ENCODE data around the gene GFRA1. TPM values are rescaled to one million over a fixed set of nuclear protein-coding genes. Genes with fewer than 3 reads are reported as not detected.

The GFRA1 gene
- 0.59 TPM for total RNA-seq
- long read RNA-seq, partial matches to known transcripts = 0 of 1 reads
- long read RNA-seq, other reads (novel, unspliced or antisense) = 1 of 1 reads

GRCh38 chr10:116272440-116273283, at the start of gene GFRA1:
Gene GFRA1, minus strand, starts transcription at chr10:116273206. Its CDS starts 1,177 bp downstream, at chr10:116272029.
- DNase-seq (ENCODE audit: low spot score) = no peak
- intact Hi-C loops (cut with DNase I) = no loop called here

- intact Hi-C loops (cut with DNase I) = no loop called here
- no peak for DNase-seq (ENCODE audit: low spot score)
Observed at GRCh38 chr10:116316503-116316902, 43.5 kb upstream of the GFRA1 start.

GRCh38 chr10:116312548-116312947, 39.5 kb upstream of the GFRA1 start:
- intact Hi-C loops (cut with DNase I) = no loop called here
- no peak for DNase-seq (ENCODE audit: low spot score)

GRCh38 chr10:116311706-116312490, 38.9 kb upstream of the GFRA1 start:
- DNase-seq (ENCODE audit: low spot score) = no peak
- intact Hi-C loops (cut with DNase I) = no loop called here

GRCh38 chr10:116311016-116311415, 38.0 kb upstream of the GFRA1 start:
- intact Hi-C loops (cut with DNase I) = no loop called here
- no peak for DNase-seq (ENCODE audit: low spot score)

GRCh38 chr10:116307455-116307854, 34.4 kb upstream of the GFRA1 start:
- no peak for DNase-seq (ENCODE audit: low spot score)
- intact Hi-C loops (cut with DNase I) = no loop called here

- DNase-seq (ENCODE audit: low spot score) = no peak
- intact Hi-C loops (cut with DNase I) = no loop called here
Observed at GRCh38 chr10:116306847-116307246, 33.8 kb upstream of the GFRA1 start.

GRCh38 chr10:116304923-116305322, 31.9 kb upstream of the GFRA1 start:
- intact Hi-C loops (cut with DNase I) = no loop called here
- DNase-seq (ENCODE audit: low spot score) = no peak

GRCh38 chr10:116300542-116300941, 27.5 kb upstream of the GFRA1 start:
- DNase-seq (ENCODE audit: low spot score) = no peak
- intact Hi-C loops (cut with DNase I) = no loop called here

- no peak for DNase-seq (ENCODE audit: low spot score)
- intact Hi-C loops (cut with DNase I) = no loop called here
Observed at GRCh38 chr10:116298586-116298985, 25.6 kb upstream of the GFRA1 start.

- DNase-seq (ENCODE audit: low spot score) = no peak
- intact Hi-C loops (cut with DNase I) = no loop called here
Observed at GRCh38 chr10:116296291-116296721, 23.3 kb upstream of the GFRA1 start.

GRCh38 chr10:116292493-116292892, 19.5 kb upstream of the GFRA1 start:
- intact Hi-C loops (cut with DNase I) = no loop called here
- no peak for DNase-seq (ENCODE audit: low spot score)

GRCh38 chr10:116289652-116290051, 16.6 kb upstream of the GFRA1 start:
- DNase-seq (ENCODE audit: low spot score) = no peak
- intact Hi-C loops (cut with DNase I) = loop anchor here (10.0 kb wide), 1 partner anchor 575 kb away; no protein-coding TSS in a partner anchor

GRCh38 chr10:116287906-116288501, 15.0 kb upstream of the GFRA1 start:
- DNase-seq (ENCODE audit: low spot score) = no peak
- intact Hi-C loops (cut with DNase I) = loop anchor here (10.0 kb wide), 1 partner anchor 573 kb away; no protein-coding TSS in a partner anchor

GRCh38 chr10:116286626-116287200, 13.7 kb upstream of the GFRA1 start:
- DNase-seq (ENCODE audit: low spot score) = no peak
- intact Hi-C loops (cut with DNase I) = loop anchor here (10.0 kb wide), 1 partner anchor 572 kb away; no protein-coding TSS in a partner anchor

- no peak for DNase-seq (ENCODE audit: low spot score)
- intact Hi-C loops (cut with DNase I) = loop anchor here (10.0 kb wide), 1 partner anchor 567 kb away; no protein-coding TSS in a partner anchor
Observed at GRCh38 chr10:116281775-116282174, 8.8 kb upstream of the GFRA1 start.

GRCh38 chr10:116278846-116279245, 5.8 kb upstream of the GFRA1 start:
- DNase-seq (ENCODE audit: low spot score) = no peak
- intact Hi-C loops (cut with DNase I) = no loop called here

GRCh38 chr10:116276981-116277380, 4.0 kb upstream of the GFRA1 start:
- intact Hi-C loops (cut with DNase I) = no loop called here

GRCh38 chr10:116274064-116274904, 1.3 kb upstream of the GFRA1 start:
- intact Hi-C loops (cut with DNase I) = no loop called here
- DNase-seq (ENCODE audit: low spot score) = no peak

More at GRCh38 chr10:116276981-116277380, 4.0 kb upstream of the GFRA1 start:
- no peak for DNase-seq (ENCODE audit: low spot score)

Measured in cardiac septum (tissue), 1 donor.